GM12878 (cell line): Measurements from ENCODE around the gene TMEM175. TPM values are rescaled to one million over a fixed set of nuclear protein-coding genes. Genes with fewer than 3 reads are reported as not detected.

Experiments
- ATAC-seq: fragments of 200-7000 bp; cut with Tn5 transposase; 3 replicates; pipeline ENCODE4 v1.9.1; 2020; ENCODE audit warnings: mild to moderate bottlenecking, moderate library complexity
- BruUV-seq: library from RNA; stranded (reverse); fragments of 400-500 nt; replicated peaks from 2 replicates; lab custom pipeline; 2021; lab: Mats Ljungman, UMichigan
- CTCF ChIA-PET: fragments of 300-600 bp; sonication (Branson Sonifier 250); formaldehyde crosslinking; extraction: SDS; loops from one replicate; lab custom pipeline; 2021; ENCODE audit warnings: inconsistent platforms; lab: Yijun Ruan, JAX
- POLR2A ChIA-PET: fragments of 350-600 bp; formaldehyde crosslinking; extraction: SDS; loops from one replicate; lab custom pipeline; 2021; ENCODE audit warnings: inconsistent platforms; lab: Charles Lee
- RAD21 ChIA-PET: fragments of 300-600 bp; sonication (Branson Sonifier 250); formaldehyde crosslinking; loops from one replicate; lab custom pipeline; 2023; ENCODE audit warnings: antibody characterized with exemption; ENCODE audit not compliant: unreplicated experiment; lab: Charles Lee
- SMC1A ChIA-PET: fragments of 300-600 bp; sonication (Branson Sonifier 250); formaldehyde crosslinking; loops from one replicate; lab custom pipeline; 2023; ENCODE audit not compliant: unreplicated experiment, uncharacterized antibody; lab: Charles Lee
- DNase-seq: peaks from one replicate; pipeline ENCODE4 v3.0.0-alpha.2; 2011; ENCODE audit warnings: low read depth, low spot score
- FAIRE-seq: peaks from 3 replicates; lab custom pipeline; 2011; peaks lifted over from hg19 to GRCh38; lab: Jason Lieb, UNC
- H2AFZ ChIP-seq: 2 replicates; pipeline ENCODE4 v1.6.0; 2011; ENCODE audit warnings: low read depth, low read length, control low read depth; ENCODE audit not compliant: control insufficient read depth
- H3K27ac ChIP-seq: 2 replicates; pipeline ENCODE4 v1.5.1; 2011; ENCODE audit warnings: control low read depth; ENCODE audit not compliant: control insufficient read depth, insufficient read depth
- H3K27me3 ChIP-seq, 2 experiments: replicated peaks in 1 of 2; 2 replicates each; pipeline versions ENCODE4 v1.6.0 to v1.6.1; 2011; ENCODE audit warnings: low read length in 1 of 2; ENCODE audit not compliant: control insufficient read depth in 2 of 2, insufficient read depth in 2 of 2
- H3K36me3 ChIP-seq, 2 experiments: 2 replicates each; pipeline ENCODE4 v1.5.1; 2011; ENCODE audit warnings: low read length in 1 of 2; ENCODE audit not compliant: control insufficient read depth in 2 of 2, insufficient read depth in 2 of 2
- H3K4me1 ChIP-seq: 2 replicates; pipeline ENCODE4 v1.6.1; 2011; ENCODE audit warnings: mild to moderate bottlenecking, low read length, moderate library complexity, mixed read lengths; ENCODE audit not compliant: control insufficient read depth, insufficient read depth
- H3K4me2 ChIP-seq: 2 replicates; pipeline ENCODE4 v1.6.0; 2011; ENCODE audit warnings: control low read depth; ENCODE audit not compliant: control insufficient read depth, insufficient read depth
- H3K4me3 ChIP-seq: fragments of 200-600 bp; sonication (generic); 2 replicates; pipeline ENCODE4 v1.5.1; 2016
- H3K79me2 ChIP-seq: 2 replicates; pipeline ENCODE4 v1.6.0; 2011; ENCODE audit warnings: low read length; ENCODE audit not compliant: control insufficient read depth, insufficient read depth
- H3K9ac ChIP-seq: 2 replicates; pipeline ENCODE4 v1.8.0; 2011; ENCODE audit warnings: low read length, control low read depth, mixed read lengths; ENCODE audit not compliant: control insufficient read depth, insufficient read depth
- H3K9me3 ChIP-seq: replicated peaks from 3 replicates; pipeline ENCODE4 v1.5.1; 2011; ENCODE audit warnings: mild to moderate bottlenecking, low read length; ENCODE audit not compliant: control insufficient read depth, insufficient read depth
- H4K20me1 ChIP-seq: 2 replicates; pipeline ENCODE4 v1.6.0; 2011; ENCODE audit not compliant: control insufficient read depth, insufficient read depth
- BCLAF1 ChIP-seq: fragments of 450-650 bp; IDR thresholded peaks from 2 replicates; pipeline ENCODE4 v1.6.1; 2017; ENCODE audit warnings: antibody characterized with exemption, mild to moderate bottlenecking, moderate library complexity
- CBX5 ChIP-seq: sonication (generic); IDR thresholded peaks from 2 replicates; pipeline ENCODE4 v1.6.1; 2016; ENCODE audit warnings: low read depth, moderate library complexity, mild to moderate bottlenecking, inconsistent platforms
- CEBPZ ChIP-seq: fragments of 150-350 bp; IDR thresholded peaks from 2 replicates; pipeline ENCODE4 v1.6.1; 2016; ENCODE audit warnings: low read depth, low read length
- CHD2 ChIP-seq: IDR thresholded peaks from 2 replicates; pipeline ENCODE4 v1.6.1; 2011; ENCODE audit warnings: low read depth, low read length, improper control_type of control experiment, borderline replicate concordance
- EP300 ChIP-seq, 2 experiments: fragments of 150-350 bp in 1 of 2; IDR thresholded peaks; 2 replicates each; pipeline ENCODE4 v1.6.1; 2011 to 2012; ENCODE audit warnings: low read depth in 2 of 2, low read length in 2 of 2, borderline replicate concordance in 1 of 2, improper control_type of control experiment in 1 of 2, inconsistent platforms in 1 of 2; ENCODE audit not compliant: control insufficient read depth in 1 of 2
- GATAD2B ChIP-seq: fragments of 450-650 bp; conservative IDR thresholded peaks from 2 replicates; pipeline ENCODE4 v1.6.1; 2017; ENCODE audit warnings: low read depth, mild to moderate bottlenecking, moderate library complexity
- IRF4 ChIP-seq: IDR thresholded peaks from 2 replicates; pipeline ENCODE4 v1.6.1; 2011; ENCODE audit warnings: low read depth, low read length
- POLR2AphosphoS2 ChIP-seq: IDR thresholded peaks from 2 replicates; pipeline ENCODE4 v1.6.1; 2011; ENCODE audit warnings: low read depth, mild to moderate bottlenecking, low read length, improper control_type of control experiment, moderate library complexity
- RB1 ChIP-seq: fragments of 450-650 bp; formaldehyde crosslinking; IDR thresholded peaks from 2 replicates; pipeline ENCODE4 v1.6.1; 2017; ENCODE audit warnings: mild to moderate bottlenecking, borderline replicate concordance
- SMAD1 ChIP-seq: fragments of 450-650 bp; IDR thresholded peaks from 2 replicates; pipeline ENCODE4 v1.6.1; 2018; ENCODE audit warnings: mild to moderate bottlenecking, low read depth; ENCODE audit not compliant: partially characterized antibody
- SUPT20H ChIP-seq: IDR thresholded peaks from 2 replicates; pipeline ENCODE4 v1.6.1; 2011; ENCODE audit warnings: low read depth, mild to moderate bottlenecking, low read length, moderate library complexity, borderline replicate concordance; ENCODE audit not compliant: control insufficient read depth
- TCF7 ChIP-seq: IDR thresholded peaks from 2 replicates; pipeline ENCODE4 v1.6.1; 2014; ENCODE audit warnings: antibody characterized with exemption, borderline replicate concordance
- WGBS: methylation state at CpG from one replicate; pipeline ENCODE4 v1.1.6; 2016; ENCODE audit warnings: low lambda C conversion rate; ENCODE audit not compliant: insufficient replicate concordance, insufficient coverage; ENCODE audit errors: missing lambda C conversion rate; 5-methylcytosine and 5-hydroxymethylcytosine counted together
- in situ Hi-C: fragments of 300-500 bp; cut with MboI; formaldehyde crosslinking; loops from 9 replicates; pipeline ENCODE4 v1.14.3; 2018; ENCODE audit warnings: mixed read lengths
- intact Hi-C: fragments of 100-400 bp; cut with micrococcal nuclease; formaldehyde crosslinking; loops from one replicate; pipeline ENCODE4 v1.14.2; 2022; ENCODE audit not compliant: unreplicated experiment
- polyA plus RNA-seq, 11 experiments: library from polyadenylated mRNA; depleted of rRNA in 4 of 11; unstranded in 6 of 11; stranded (reverse) in 5 of 11; fragments of >200 nt; fragmentation: Nextera tagmentation in 4 of 11; fragmentation: Illumina TruSeq in 1 of 11; extraction: Ambion mirVana in 4 of 11; extraction: Trizol in 1 of 11; gene quantifications; 1 replicate in 1 of 11; 2 replicates in 10 of 11; pipeline versions ENCODE4 v1.2.1 to v1.2.3, GENCODE V29; 2011 to 2016; ENCODE audit warnings: inconsistent platforms in 2 of 11, missing spikeins in 2 of 11, low read depth in 1 of 11
- total RNA-seq, 4 experiments: library from RNA; depleted of rRNA in 3 of 4; stranded (reverse); fragments of >200 nt in 3 of 4; fragmentation: Illumina TruSeq in 1 of 4; extraction: Trizol in 1 of 4; gene quantifications; 2 replicates each; pipeline versions ENCODE4 v1.2.1 to v1.2.3, GENCODE V29; 2013 to 2021

Gene TMEM175
- total and polyA plus RNA-seq, 10 of the 15 experiments (the other 5 are each of a cell fraction or from before 2014, with no cell fraction given), result 0.11 to 39.5 (median 22.3) TPM

- no TSS peak for BruUV-seq
- WGBS, result 27% methylated on average over 5 of the region's 5 CpGs
- Histone ChIP-seq H4K20me1 (no peaks in the 10 kb centered on the region), H3K9me3 (no peaks in the 10 kb centered on the region; the same call in 2 of the 3 replicates), H3K4me3 (no peak overlapping the region), H3K27ac (no peak overlapping the region), H3K9ac (no peak overlapping the region), H3K36me3 (no peaks in the 10 kb centered on the region), H3K79me2 (no peaks in the 10 kb centered on the region), H3K27me3 (peaks cover 0 to 5% of the 10 kb centered on the region in 2 experiments; a peak in 3 of 4 replicates), H3K4me2 (no peak overlapping the region), H3K4me1 (peaks cover 11% of the 10 kb centered on the region), H2AFZ (no peak overlapping the region)
- intact Hi-C loops (no loop called here), in situ Hi-C loops (loop anchor here (5.0 kb wide), 1 partner anchor 345 kb away; no protein-coding TSS in a partner anchor)
- CTCF ChIA-PET, result no interaction called here
- DNase-seq, result no peak
- TF ChIP-seq TCF7 (no peak), CEBPZ (no peak), RB1 (no peak), IRF4 (no peak), SUPT20H (no peak), BCLAF1 (no peak), POLR2AphosphoS2 (no peak), CBX5 (no peak), CHD2 (no peak), EP300 (IDR thresholded peaks at IDR 0.05; ENCODE audit: borderline replicate concordance in 1 of 2, control insufficient read depth in 1 of 2, low read depth in 2 of 2, low read length in 2 of 2) (no peak), SMAD1 (no peak), GATAD2B (no peak)
- FAIRE-seq, result no peak
- SMC1A ChIA-PET, result no interaction called here
- ATAC-seq, result no peak
- POLR2A ChIA-PET, result no interaction called here
- RAD21 ChIA-PET, result no interaction called here
Observed at GRCh38 chr4:1006856-1007255, 74.6 kb downstream of the TMEM175 start.
